K562 (cell line): Measurements from ENCODE around the gene PPM1N. TPM values are rescaled to one million over a fixed set of nuclear protein-coding genes. Genes with fewer than 3 reads are reported as not detected.

ENCODE experiments used
- DEAF1 ChIP-seq: fragments of 450-650 bp; formaldehyde crosslinking; IDR thresholded peaks from 2 replicates; pipeline ENCODE4 v1.4.0; 2020; ENCODE audit warnings: mild to moderate bottlenecking, moderate library complexity
- ELF4 ChIP-seq: fragments of 450-650 bp; formaldehyde crosslinking; IDR thresholded peaks from 2 replicates; pipeline ENCODE4 v1.4.0; 2022; ENCODE audit warnings: missing genetic modification characterization
- FOSL1 ChIP-seq: fragments of 200-800 bp; sonication (Bioruptor generic); conservative IDR thresholded peaks from 2 replicates; pipeline ENCODE4 v1.6.1; 2016; ENCODE audit warnings: missing genetic modification characterization, missing compliant biosample characterization
- FOXJ2 ChIP-seq: fragments of 200-800 bp; sonication (Bioruptor generic); IDR thresholded peaks from 2 replicates; pipeline ENCODE4 v1.6.1; 2016; ENCODE audit warnings: missing genetic modification characterization, missing compliant biosample characterization
- FOXJ3 ChIP-seq: sonication (generic); formaldehyde crosslinking; IDR thresholded peaks from 2 replicates; pipeline ENCODE4 v1.4.0; 2020; ENCODE audit warnings: mild to moderate bottlenecking, missing genetic modification reagents
- HMBOX1 ChIP-seq: sonication (generic); IDR thresholded peaks from 2 replicates; pipeline ENCODE4 v1.6.1; 2016
- MAZ ChIP-seq, 2 experiments: fragments of 450-650 bp in 1 of 2; sonication (generic) in 1 of 2; formaldehyde crosslinking; IDR thresholded peaks in 1 of 2; conservative IDR thresholded peaks in 1 of 2; 2 replicates each; pipeline versions ENCODE4 v1.4.0 to v1.5.0; 2020; ENCODE audit warnings: mild to moderate bottlenecking in 1 of 2, missing genetic modification reagents in 1 of 2
- PHB ChIP-seq: fragments of 250-450 bp; sonication (Bioruptor Pico); IDR thresholded peaks from 2 replicates; pipeline ENCODE4 v1.5.0; 2021
- PHTF2 ChIP-seq: fragments of 250-450 bp; sonication (Bioruptor Pico); IDR thresholded peaks from 2 replicates; pipeline ENCODE4 v1.5.0; 2021; ENCODE audit warnings: mild to moderate bottlenecking
- SNAPC5 ChIP-seq: fragments of 250-450 bp; sonication (Bioruptor Pico); IDR thresholded peaks from 2 replicates; pipeline ENCODE4 v1.8.0; 2021; ENCODE audit warnings: moderate library complexity, mild to moderate bottlenecking, inconsistent platforms
- TCF15 ChIP-seq: fragments of 250-450 bp; sonication (Bioruptor Pico); IDR thresholded peaks from 2 replicates; pipeline ENCODE4 v1.8.0; 2022; ENCODE audit warnings: moderate library complexity, mild to moderate bottlenecking, inconsistent platforms
- U2AF1 ChIP-seq: fragments of 200-400 bp; formaldehyde crosslinking; optimal IDR thresholded peaks from 2 replicates; pipeline ENCODE3; 2017; ENCODE audit warnings: mild to moderate bottlenecking, low read depth, low read length, moderate library complexity
- ZBTB2 ChIP-seq: fragments of 450-650 bp; IDR thresholded peaks from 2 replicates; pipeline ENCODE4 v1.6.1; 2016; ENCODE audit warnings: antibody characterized with exemption
- ZFP36 ChIP-seq: fragments of 150-350 bp; IDR thresholded peaks from 2 replicates; pipeline ENCODE4 v1.6.1; 2018; ENCODE audit warnings: low read length, low read depth; ENCODE audit not compliant: partially characterized antibody
- ZNF384 ChIP-seq: IDR thresholded peaks from 2 replicates; pipeline ENCODE4 v1.6.1; 2012; ENCODE audit warnings: low read depth, low read length, improper control_type of control experiment
- ZNF518B ChIP-seq: fragments of 250-450 bp; sonication (Bioruptor Pico); IDR thresholded peaks from 2 replicates; pipeline ENCODE4 v1.5.0; 2021; ENCODE audit warnings: mild to moderate bottlenecking, moderate library complexity
- ZNF584 ChIP-seq: fragments of 200-800 bp; sonication (Bioruptor generic); IDR thresholded peaks from 2 replicates; pipeline ENCODE4 v1.6.1; 2016; ENCODE audit warnings: low read depth, mild to moderate bottlenecking, missing genetic modification characterization, missing compliant biosample characterization
- ZNF696 ChIP-seq: fragments of 250-450 bp; sonication (Bioruptor Pico); conservative IDR thresholded peaks from 2 replicates; pipeline ENCODE4 v1.4.0; 2020; ENCODE audit warnings: mild to moderate bottlenecking, moderate library complexity
- ZNF75A ChIP-seq: fragments of 450-650 bp; formaldehyde crosslinking; IDR thresholded peaks from 2 replicates; pipeline ENCODE4 v1.4.0; 2020; ENCODE audit warnings: mild to moderate bottlenecking
- ZNF766 ChIP-seq: fragments of 200-800 bp; sonication (Bioruptor generic); conservative IDR thresholded peaks from 2 replicates; pipeline ENCODE4 v1.6.1; 2016; ENCODE audit warnings: missing genetic modification characterization, missing compliant biosample characterization
- polyA plus RNA-seq, 8 experiments: library from polyadenylated mRNA; depleted of rRNA in 4 of 8; stranded (reverse) in 5 of 8; unstranded in 3 of 8; fragments of >200 nt; fragmentation: Nextera tagmentation in 2 of 8; fragmentation: Illumina TruSeq in 1 of 8; extraction: Ambion mirVana in 2 of 8; extraction: Trizol in 1 of 8; gene quantifications; 2 replicates each; pipeline versions ENCODE4 v1.2.1 to v1.2.3, GENCODE V29; 2011 to 2014; ENCODE audit warnings: inconsistent platforms in 1 of 8, missing spikeins in 1 of 8
- total RNA-seq, 7 experiments: library from RNA; depleted of rRNA in 6 of 7; stranded (reverse); fragments of >200 nt in 6 of 7; fragmentation: Illumina TruSeq in 2 of 7; extraction: Trizol in 2 of 7; gene quantifications; 2 replicates each; pipeline versions ENCODE4 v1.2.1 to v1.2.3, GENCODE V29; 2011 to 2021; ENCODE audit warnings: low replicate concordance in 1 of 7

Gene PPM1N
- total and polyA plus RNA-seq, 9 of the 15 experiments (the other 6 are each of a cell fraction or from before 2014, with no cell fraction given): 4.5 to 15.6 (median 8.7) TPM

- TF ChIP-seq TCF15 (no peak), SNAPC5 (CRISPR knock-in tag) (no peak), ZNF766 (CRISPR knock-in tag) (no peak), FOXJ2 (tag) (no peak), ZNF384 (no peak), HMBOX1 (no peak), ZNF584 (CRISPR knock-in tag) (no peak), ZNF518B (CRISPR knock-in tag) (no peak), PHB (CRISPR knock-in tag) (peak; percentile 72; the same call in 1 of the 2 replicates), PHTF2 (CRISPR knock-in tag) (no peak), ZBTB2 (0 out of 2 replicates have a peak, but pooled peaks have one; percentile 23), U2AF1 (no peak), MAZ (CRISPR knock-in tag; conservative IDR thresholded peaks at IDR 0.05 in 1 of 2, IDR thresholded peaks at IDR 0.05 in 1 of 2) (peak; percentile 76 to 94), ZNF696 (CRISPR knock-in tag) (no peak), FOXJ3 (CRISPR knock-in tag) (no peak), DEAF1 (CRISPR knock-in tag) (no peak), FOSL1 (peak; percentile 79), ZNF75A (CRISPR knock-in tag) (no peak), ELF4 (CRISPR knock-in tag) (no peak), ZFP36 (no peak)
Observed at GRCh38 chr19:45506989-45507871, 9.0 kb downstream of the PPM1N start, which contains the start of gene VASP (continued).
